ENCODE measurements around the gene TANGO6.
"Not testable (repeated sequence)": the region's sequence is repeated elsewhere in the genome, so short reads cannot be mapped to it uniquely, and the experiment has no call there.

The TANGO6 gene

GRCh38 chr16:69017036-69017783 lies 173.9 kb downstream of the TANGO6 start:
- DNase-seq, result no peak

- DNase-seq, result no peak
Observed at GRCh38 chr16:69019811-69020210, 176.5 kb downstream of the TANGO6 start.

- DNase-seq, result no peak
Observed at GRCh38 chr16:69029121-69029520, 185.8 kb downstream of the TANGO6 start.

- no peak for DNase-seq
Observed at GRCh38 chr16:69031877-69032301, 188.6 kb downstream of the TANGO6 start.

GRCh38 chr16:69033151-69033949 lies 190.0 kb downstream of the TANGO6 start:
- DNase-seq, result no peak

- DNase-seq, result no peak
Observed at GRCh38 chr16:69035375-69035774, 192.0 kb downstream of the TANGO6 start.

- DNase-seq, result no peak
Observed at GRCh38 chr16:69036399-69037091, 193.2 kb downstream of the TANGO6 start.

GRCh38 chr16:69037373-69038160 lies 194.2 kb downstream of the TANGO6 start:
- DNase-seq, result no peak

- DNase-seq, result no peak
Observed at GRCh38 chr16:69039333-69039941, 196.1 kb downstream of the TANGO6 start.

GRCh38 chr16:69040144-69040909 lies 197.0 kb downstream of the TANGO6 start:
- no peak for DNase-seq

- DNase-seq, result no peak
Observed at GRCh38 chr16:69048328-69049120, 205.2 kb downstream of the TANGO6 start.

GRCh38 chr16:69049146-69049545 lies 205.8 kb downstream of the TANGO6 start:
- DNase-seq, result no peak

- no peak for DNase-seq
Observed at GRCh38 chr16:69049603-69050375, 206.5 kb downstream of the TANGO6 start.

- not testable (repeated sequence) for DNase-seq
Observed at GRCh38 chr16:69051517-69051830, 208.1 kb downstream of the TANGO6 start.

- no peak for DNase-seq
Observed at GRCh38 chr16:69055008-69055407, 211.7 kb downstream of the TANGO6 start.

GRCh38 chr16:69055980-69056379 lies 212.6 kb downstream of the TANGO6 start:
- no peak for DNase-seq

- DNase-seq, result no peak
Observed at GRCh38 chr16:69056421-69056820, 213.1 kb downstream of the TANGO6 start.

- no peak for DNase-seq
Observed at GRCh38 chr16:69057400-69058378, 214.4 kb downstream of the TANGO6 start.

- DNase-seq, result not testable (repeated sequence)
Observed at GRCh38 chr16:69063491-69063890, 220.2 kb downstream of the TANGO6 start.

All from CD4-positive, alpha-beta T cell treated with Interleukin-17A for 4 hours (primary cell).